GM18505 (cell line): Measurements from ENCODE around the gene GID4.

ENCODE experiments used
- ATAC-seq: cut with Tn5 transposase; IDR thresholded peaks from one replicate; pipeline ENCODE4 v1.9.1; 2021; ENCODE audit not compliant: unreplicated experiment
- POLR2A ChIP-seq: IDR thresholded peaks from 4 replicates; pipeline ENCODE4 v1.6.1; 2011; ENCODE audit warnings: borderline replicate concordance; ENCODE audit not compliant: insufficient read depth, insufficient read length; ENCODE audit errors: extremely low read depth

The GID4 gene

DNA sequence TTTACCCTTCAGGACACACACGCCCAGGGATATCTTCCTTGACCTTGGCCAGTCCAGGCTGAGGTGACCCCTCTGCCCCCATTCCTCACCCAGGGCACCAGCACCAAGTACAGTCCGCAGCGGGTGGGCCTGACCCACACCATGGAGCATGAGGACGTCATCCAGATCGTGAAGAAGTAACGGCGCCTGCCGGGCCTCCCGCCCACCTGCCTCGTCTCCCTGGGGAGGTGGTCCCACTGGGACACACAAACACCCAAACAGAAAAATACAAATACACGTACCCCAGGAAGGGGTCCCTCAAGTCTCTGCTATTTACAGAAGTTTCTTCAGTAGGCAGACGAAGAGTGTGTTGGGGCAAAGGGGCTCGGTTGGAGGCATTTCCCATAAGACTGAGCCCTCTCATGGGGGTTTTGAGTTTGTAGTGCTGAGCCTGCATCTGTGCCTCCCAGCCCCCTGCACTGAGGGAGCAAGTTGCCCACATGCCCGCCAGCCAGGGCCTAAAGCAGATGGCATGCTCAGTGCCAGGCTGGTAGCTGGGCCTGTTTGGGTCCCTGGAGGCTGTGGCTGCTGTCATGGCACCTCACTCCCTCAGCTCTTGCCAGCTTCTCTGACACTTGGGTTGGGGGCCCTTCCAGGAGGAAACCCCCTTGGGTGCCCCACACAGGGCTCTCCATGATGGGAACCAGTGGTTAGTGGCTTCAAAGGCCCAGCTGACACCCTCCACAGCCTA, 68.0 kb downstream of the GID4 start:
- TF ChIP-seq POLR2A = no peak
- ATAC-seq = no peak

DNA sequence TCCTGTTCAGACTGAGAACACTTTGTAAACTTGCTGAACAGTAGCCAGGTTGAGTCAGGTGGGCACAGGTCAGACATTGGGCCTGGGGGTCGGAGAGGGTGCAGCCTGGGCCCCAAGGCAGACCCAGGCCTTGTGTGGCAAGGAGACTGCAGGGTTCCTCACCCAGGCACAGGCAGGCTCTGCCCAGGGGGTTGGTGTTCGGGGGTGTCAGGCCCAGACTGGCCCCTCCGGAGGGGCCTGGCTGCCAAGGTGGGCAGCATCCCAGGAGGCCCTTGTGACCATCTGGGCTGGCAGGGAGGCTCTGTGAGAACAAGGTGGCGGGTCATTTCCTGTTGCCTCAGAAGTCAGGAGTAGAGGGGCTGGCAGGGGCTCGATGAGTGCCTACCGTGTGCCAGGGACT, 68.8 kb downstream of the GID4 start:
- no peak for TF ChIP-seq POLR2A
- ATAC-seq = no peak

DNA sequence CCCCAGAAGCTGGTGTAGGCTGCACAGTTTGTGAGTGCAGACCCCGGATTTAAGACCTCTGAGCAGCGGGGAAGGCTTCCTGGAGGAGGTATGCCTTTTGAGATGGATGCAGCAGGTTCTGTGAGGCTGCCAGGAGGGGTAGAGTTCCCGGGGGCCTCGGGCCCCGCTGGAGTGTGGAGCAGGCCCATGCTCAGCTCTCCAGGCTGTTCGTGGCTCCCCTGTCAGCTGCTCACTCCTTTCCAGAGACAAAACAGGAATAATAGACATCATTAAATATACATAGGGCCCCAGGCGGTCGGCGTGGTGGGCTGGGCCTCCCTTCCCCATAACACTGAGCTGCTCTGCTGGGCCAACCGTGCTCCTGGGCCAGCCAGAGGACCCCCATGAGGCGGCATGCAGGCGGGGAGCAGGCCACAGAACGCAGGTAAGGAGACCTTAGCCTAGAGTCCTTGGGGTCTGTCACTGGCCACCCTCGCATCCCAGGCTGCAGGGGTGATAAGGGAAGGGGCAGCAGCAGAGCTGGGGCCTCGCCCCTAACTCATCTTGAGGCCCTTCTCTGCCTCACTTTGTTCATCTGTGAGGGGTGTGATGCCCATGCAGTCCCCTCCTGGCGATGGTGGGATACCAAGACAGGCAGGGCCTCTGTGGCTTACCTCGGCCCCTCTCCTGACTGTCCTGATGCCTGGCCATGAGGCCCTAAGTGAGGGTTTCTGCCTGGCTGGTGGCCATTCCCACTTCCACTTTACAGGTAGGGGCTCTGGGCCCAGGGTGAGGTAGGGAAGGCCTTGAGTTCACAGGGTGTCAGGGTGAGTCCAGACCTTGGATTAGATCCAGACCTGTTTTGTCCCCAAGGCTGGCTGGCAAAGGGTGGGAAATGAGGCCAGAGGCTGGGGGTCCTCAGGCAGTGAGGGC, 69.4 kb downstream of the GID4 start, which contains the start of gene MYO15A:
Gene MYO15A (plus strand): TSS at position 356 of the 912 bp plus-strand sequence. CDS start 10,045 bp downstream, outside the sequence.
- peak; percentile 10 for TF ChIP-seq POLR2A
- ATAC-seq = no peak

DNA sequence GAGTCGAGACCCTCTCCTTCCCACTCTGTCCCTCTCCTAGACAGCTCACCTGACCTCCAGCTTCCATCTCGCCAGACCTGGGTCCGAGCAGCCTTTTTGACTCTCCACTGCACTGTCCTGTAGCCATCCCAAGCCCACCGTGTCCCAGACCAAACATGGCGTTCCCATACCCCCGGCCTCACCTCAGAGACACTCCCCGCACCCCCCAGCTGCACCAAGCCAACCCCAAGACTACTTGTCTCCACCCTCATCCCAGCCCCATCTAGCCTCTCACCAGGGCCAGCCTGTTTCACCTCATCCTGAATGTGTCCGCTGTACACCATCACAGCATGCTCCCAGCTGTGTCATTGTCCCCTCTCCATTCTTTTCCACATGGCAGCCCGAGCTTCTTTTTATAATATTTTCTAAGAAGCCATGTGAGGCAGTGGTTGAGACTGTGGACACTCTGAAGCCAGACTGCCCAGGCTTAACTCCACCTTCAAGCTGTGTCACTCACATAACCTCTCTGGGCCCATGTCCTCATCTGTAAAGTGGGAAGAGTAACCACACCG, 70.8 kb downstream of the GID4 start:
- no peak for ATAC-seq

DNA sequence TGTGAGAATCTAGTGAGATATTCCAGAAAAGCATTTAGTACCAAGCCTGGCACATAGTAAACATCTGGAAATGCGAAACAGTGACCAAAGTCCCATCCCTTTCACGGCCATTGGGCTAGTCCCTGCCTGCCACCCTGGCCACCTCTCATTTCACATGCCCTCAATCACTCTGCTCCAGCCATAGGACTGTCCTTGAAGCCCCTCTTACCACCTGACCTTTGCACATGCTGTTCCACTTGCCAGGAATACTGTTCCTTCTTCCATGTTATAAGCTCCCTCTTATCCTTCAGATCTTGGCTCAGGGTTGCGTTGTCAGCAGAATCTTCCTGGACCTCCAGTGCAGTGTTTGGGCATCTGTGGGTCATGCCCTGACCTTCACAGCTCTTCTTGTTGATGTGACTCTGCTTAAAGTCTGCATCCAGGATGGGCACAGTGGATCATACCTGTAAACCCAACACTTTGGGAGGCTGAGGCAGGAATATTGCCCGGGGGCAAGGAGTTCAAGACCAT, 71.5 kb downstream of the GID4 start:
- no peak for ATAC-seq
- no peak for TF ChIP-seq POLR2A

More for the DNA sequence above, 70.8 kb downstream of the GID4 start:
- TF ChIP-seq POLR2A = no peak

DNA sequence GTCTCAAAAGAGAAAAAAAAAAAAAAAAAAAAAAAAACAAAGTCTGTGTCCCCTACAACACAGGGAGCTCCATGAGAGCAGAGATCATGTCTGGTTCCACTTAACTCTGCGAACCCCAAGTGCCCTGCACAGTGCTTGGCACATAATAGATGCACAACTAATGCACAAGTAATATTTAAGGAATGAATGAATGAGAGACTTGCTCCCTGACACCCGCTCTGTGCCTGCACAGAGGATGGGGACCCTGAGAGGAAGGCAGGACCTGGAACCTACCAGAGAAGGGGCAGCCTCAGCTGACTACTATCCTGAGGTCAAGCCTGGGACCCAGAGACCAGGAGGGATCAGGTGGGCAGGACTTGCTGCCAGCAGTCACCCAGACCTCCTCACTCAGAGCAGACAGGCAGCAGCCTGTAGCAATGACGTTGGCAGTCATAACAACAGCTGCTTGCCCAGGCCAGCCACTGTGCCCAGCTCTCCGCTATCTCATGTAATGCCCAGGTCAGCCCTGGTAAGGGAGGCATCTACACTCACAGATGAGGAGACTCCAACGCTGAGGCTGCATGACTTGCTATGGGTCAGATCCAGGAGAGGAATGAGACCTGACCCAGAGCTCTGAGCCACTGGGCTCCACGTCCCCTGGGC, 72.2 kb downstream of the GID4 start:
- no peak for TF ChIP-seq POLR2A
- no peak for ATAC-seq

DNA sequence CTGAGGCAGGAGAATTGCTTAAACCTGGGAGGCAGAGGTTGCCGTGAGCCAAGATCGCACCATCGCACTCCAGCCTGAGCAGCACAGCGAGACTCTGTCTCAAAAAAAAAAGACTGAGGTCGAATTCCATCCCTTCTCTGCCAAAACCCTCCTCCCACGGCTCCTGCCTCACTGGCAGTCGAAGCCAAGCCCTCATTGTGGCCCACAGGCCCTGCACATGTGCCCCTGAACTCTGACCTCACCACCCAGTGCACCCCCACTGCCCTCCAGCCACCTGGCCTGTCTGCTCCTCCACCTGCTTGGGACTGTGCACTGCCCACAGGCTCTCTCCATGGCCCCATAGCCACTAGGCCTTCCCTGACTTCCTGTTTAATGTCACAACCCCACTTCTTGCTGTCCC, 76.3 kb downstream of the GID4 start:
- TF ChIP-seq POLR2A = no peak
- ATAC-seq = no peak

DNA sequence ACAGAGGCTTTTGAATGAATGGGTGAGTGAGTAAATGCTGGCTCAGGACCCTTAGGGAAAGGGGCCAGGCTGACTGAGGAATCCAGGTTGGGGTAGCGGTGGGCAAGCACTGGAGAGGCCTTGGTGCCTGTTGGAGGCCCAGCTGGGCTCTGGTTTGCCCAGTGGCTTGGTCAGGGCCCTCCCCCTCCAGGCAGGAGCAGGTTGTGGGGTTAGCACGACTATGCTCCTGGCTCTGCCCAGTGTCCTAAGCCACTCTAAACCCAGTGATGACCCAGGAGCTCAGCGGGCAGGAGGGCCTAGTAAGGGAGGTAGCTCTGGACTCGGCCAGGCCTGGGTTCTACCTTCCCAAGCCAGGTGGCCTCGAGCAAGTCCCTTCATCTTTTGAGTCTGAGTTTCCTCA, 76.9 kb downstream of the GID4 start:
- no peak for TF ChIP-seq POLR2A

DNA sequence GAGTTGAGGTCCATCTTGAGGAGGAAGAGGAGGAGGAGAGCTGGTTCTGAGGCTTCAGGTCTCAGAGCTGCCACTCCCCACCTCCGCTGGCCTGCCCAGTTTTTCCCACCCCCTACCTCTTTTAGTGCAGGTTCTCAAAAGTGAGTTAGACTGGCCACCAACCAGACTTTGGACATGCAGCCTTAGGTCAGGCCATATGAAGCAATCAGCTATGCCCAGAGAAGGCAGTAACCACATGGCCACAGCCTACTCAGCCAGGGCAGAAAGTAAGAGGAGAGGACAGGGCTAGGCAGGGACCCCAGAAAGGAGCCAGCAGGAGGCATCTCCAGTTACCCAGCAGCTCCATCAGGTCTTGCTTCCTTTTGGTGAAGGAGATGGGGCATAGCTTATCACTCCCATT, 78.3 kb downstream of the GID4 start:
- no peak for ATAC-seq
- no peak for TF ChIP-seq POLR2A

More for the DNA sequence above, 76.9 kb downstream of the GID4 start:
- ATAC-seq = no peak
